ENCODE data around the gene DCN.

DCN gene

DNA sequence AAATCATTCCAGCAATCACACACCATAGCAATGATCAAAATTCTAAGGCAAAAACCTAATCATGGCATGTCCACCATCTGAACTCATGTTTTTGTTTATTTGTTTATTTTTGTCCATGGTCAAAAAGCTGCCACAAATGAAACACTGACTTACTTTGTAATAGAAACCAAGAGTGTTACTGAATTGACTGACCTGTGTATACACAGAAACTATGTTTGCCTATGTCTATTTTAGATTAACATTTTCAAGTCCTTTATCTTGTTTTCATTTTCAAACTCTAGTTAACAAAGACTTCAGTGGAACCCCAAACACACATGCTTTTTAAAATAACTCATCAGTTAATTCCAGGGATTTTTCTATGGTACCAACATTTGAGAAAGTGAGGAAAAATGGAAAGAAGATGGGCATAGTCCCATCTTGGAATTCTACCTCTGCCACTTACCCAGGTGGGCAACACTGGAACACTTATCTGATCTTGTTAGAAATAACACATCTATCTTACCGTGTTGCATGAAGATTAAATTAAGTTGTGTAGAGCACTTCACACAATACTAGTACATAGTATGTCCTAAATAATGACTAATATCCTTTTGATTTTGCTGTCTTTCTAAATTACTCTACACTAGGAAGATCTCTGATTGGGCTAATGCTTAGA is 77.7 kb downstream of the DCN start:
- no peak for DNase-seq (ENCODE audit: low read depth in 1 of 2, low spot score in 1 of 2)

DNA sequence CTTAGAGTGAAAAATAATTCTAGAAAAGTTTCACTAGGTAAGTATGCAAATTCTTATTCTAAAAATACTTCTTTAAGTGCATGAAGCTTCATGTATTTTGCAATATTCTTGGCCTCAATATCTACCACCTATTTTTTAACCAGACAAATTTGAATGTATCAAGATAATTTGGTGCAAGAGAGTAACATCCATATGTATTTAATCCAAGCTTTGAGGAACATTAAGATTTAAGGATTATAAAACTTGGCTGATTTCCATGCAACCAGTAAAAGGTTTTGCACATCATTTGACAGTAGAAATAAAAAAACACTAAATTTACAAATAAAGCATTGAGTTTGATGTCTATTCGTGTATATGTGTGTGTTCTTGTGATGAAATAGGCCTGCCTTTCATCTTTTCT is 79.0 kb downstream of the DCN start:
- DNase-seq (ENCODE audit: low read depth in 1 of 2, low spot score in 1 of 2), result no peak

DNA sequence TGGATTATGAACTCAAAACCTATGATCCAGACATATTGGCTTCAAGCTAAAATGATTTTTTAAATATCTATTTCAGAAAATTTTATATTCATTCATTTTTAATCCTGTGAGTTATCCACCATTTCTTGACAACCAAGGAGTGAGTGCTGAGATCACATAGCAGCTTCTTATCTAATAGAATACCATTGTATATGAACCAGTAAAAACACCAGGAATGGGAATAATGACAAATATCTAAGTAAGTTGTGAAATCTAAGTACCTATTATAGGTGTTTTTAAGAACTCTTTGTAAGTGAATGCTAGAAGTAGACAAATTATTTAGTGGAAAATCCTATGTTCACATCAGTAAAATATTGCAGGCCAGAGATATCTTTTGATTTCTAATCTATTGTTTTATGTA is 79.5 kb downstream of the DCN start:
- no peak for DNase-seq (ENCODE audit: low read depth in 1 of 2, low spot score in 1 of 2)

DNA sequence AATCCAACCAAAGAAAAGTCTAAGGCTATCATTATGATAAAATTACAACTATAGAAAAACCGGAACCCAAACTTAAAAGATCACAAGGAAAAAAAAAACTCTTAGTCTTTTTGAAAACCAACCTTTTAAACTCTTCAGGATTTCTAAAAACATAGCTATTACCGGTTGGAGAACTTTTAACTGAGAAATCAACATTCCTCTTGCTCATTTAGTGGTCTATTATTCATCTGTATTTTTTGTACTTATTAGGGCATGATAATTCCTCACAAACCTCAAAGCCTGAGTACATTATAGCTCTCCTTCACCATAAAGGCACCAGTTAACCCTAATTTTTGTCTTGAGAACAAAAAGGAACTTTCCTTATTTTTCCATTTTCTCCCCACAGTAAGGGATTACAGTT is 81.7 kb downstream of the DCN start:
- no peak for DNase-seq (ENCODE audit: low read depth in 1 of 2, low spot score in 1 of 2)

DNA sequence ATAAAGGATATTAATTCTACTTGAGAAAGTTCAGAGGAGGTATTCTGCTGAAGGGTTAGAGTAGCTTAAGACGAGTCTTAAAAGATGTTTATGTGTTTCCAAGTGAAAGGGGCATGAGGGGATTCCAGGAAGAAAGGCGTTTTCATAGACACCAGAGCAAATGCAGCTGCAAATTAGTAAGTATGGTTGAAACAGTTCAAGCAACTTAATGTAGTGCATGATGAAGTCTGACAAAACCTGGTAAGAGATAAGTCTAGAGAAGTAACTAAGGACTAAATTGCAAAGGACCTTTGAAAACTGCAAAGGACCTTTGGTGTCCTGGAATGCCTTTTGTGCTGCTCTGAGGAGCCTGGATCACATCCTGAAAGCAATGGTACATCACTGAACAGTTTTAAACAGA is 82.8 kb downstream of the DCN start:
- DNase-seq (ENCODE audit: low read depth in 1 of 2, low spot score in 1 of 2), result no peak

DNA sequence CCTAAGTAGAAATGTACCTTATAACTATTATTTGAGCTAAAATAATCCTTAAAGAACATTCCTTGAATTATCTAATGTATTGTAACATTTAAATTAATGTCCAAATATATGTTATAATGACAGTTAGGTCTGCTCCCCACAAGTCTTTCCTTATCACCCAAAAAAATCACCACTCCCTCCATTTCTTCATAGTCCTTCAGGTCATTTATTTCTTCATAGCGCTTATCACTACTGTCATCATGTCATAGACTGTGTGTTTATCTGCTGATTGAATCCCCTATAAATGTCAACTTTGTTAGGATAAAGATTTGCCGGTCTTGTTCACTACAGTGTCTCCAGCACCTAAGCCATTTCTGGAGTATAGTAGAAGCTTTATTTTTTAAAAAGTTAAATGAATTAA is 83.3 kb downstream of the DCN start:
- no peak for DNase-seq (ENCODE audit: low read depth in 1 of 2, low spot score in 1 of 2)

GRCh38 chr12:91098941-91099340 is 83.7 kb downstream of the DCN start:
- no peak for DNase-seq (ENCODE audit: low read depth in 1 of 2, low spot score in 1 of 2)

DNA sequence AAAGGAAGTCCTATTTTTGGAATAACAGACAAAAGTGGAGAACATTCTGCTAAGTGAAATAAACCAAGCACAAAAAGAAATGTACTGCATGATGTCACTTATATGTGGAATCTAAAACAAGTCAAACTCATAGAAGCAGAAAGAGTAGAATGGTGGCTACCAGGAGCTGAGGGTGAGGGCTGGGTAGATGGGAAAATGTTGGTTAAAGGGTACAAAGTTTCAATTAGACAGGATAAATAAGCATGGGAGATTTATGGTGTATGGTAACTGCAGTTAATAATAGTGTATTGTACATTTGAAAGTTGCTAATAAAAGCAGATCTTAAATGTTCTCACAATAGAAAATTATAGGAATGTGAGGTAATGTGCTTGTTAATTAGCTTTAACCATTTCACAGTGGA is 84.2 kb downstream of the DCN start:
- no peak for DNase-seq (ENCODE audit: low read depth in 1 of 2, low spot score in 1 of 2)

GRCh38 chr12:91094957-91095356 is 87.7 kb downstream of the DCN start:
- no peak for DNase-seq (ENCODE audit: low read depth in 1 of 2, low spot score in 1 of 2)

DNA sequence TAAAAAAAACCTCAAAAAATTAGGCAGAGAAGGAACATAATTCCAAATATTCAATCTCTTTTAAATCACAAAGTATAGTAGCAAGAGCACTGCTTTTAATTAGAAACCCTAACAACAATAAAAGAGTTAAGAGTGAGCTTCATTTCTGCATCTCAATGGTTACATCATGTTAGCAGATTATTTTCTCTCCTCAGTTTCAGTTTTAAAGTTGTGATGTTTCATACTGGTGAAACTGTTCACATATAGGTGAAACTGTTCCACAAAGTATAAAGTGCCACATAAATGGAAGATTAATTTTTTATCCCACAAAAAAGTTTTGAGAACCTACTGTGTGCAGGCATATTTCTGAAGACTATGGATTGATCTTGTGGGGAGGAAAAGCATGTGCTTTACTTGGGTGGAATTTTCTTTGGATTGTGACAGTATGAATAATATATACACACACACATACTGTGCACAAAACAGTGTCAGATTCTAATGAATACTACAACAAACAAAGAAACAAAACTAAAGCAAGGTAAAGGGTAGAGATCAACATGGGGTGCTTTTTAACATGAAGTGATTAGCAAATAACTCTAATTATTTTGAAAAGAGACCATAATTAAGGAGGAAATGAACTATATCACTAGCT is 88.5 kb downstream of the DCN start:
- no peak for DNase-seq (ENCODE audit: low read depth in 1 of 2, low spot score in 1 of 2)

- no peak for DNase-seq (ENCODE audit: low read depth in 1 of 2, low spot score in 1 of 2)
Observed at GRCh38 chr12:91093341-91093740, 89.3 kb downstream of the DCN start.

DNA sequence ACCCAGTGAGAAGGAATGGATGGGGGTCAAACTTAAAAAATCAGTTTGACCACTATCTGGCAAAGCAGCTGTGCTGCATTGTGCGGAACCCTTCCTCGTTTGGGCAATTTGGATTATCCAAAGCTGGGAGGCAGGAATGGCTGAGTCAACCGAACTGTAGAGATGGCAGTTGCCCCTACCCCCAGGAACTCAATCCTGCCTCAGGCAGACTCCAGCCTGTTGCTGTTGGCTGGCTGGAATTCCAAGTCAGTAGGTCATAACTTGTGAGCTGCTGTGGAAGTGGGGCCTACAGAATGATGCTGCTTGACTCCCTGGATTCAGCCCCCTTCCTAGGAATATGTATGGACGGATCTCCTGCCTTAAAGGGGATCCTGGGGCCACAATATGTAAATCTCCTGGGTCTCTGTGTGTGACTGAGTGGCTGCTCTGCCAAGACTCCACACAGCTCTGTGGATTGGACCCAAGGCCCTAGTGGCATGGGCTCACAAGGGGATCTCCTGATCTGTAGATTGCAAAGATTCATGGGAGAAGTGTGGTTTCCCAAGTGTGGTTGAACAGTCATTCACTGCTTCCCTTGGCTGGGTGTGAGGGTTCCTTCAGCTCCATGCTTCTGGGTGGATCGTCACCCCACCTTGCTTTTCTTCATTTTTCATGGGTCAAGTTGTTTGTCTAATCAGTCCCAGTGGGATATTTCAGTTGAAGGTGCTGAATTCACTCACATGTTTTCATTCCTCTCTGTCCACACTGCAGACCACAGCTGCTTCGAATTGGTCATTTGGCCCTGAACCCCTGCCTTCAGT is 90.5 kb downstream of the DCN start:
- no peak for DNase-seq (ENCODE audit: low read depth in 1 of 2, low spot score in 1 of 2)
